ENCODE measurements around the gene PKNOX1. TPM values are rescaled to one million over a fixed set of nuclear protein-coding genes. Genes with fewer than 3 reads are reported as not detected.
"Not testable (repeated sequence)": the region's sequence is repeated elsewhere in the genome, so short reads cannot be mapped to it uniquely, and the experiment has no call there.

PKNOX1 gene
- total and polyA plus RNA-seq, 9 donors: 13.2 to 18.7 (median 16.7) TPM

- no CpG with 5 or more reads among the region's 1 CpG for WGBS (ENCODE audit: insufficient coverage)
- not testable (repeated sequence) for DNase-seq; H3K4me1 ChIP-seq (ENCODE audit: control insufficient read depth, insufficient read depth, low read length); H3K27ac ChIP-seq (ENCODE audit: low read length); H3K36me3 ChIP-seq (ENCODE audit: control insufficient read depth, insufficient read depth, low read length); H3K27me3 ChIP-seq (ENCODE audit: control insufficient read depth, insufficient read depth, low read length); H3K4me3 ChIP-seq (ENCODE audit: low read length)
- peaks cover 12% of the 10 kb centered on the region for H3K9me3 ChIP-seq (replicated peaks; ENCODE audit: control insufficient read depth, low read depth, low read length)
These were observed 23.6 kb downstream of the PKNOX1 start for GRCh38 chr21:42997983-42998382.

- H3K27me3 ChIP-seq (ENCODE audit: control insufficient read depth, insufficient read depth, low read length); H3K27ac ChIP-seq (ENCODE audit: low read length); H3K36me3 ChIP-seq (ENCODE audit: control insufficient read depth, insufficient read depth, low read length); H3K4me1 ChIP-seq (ENCODE audit: control insufficient read depth, insufficient read depth, low read length); DNase-seq; H3K4me3 ChIP-seq (ENCODE audit: low read length): not testable (repeated sequence)
- 100% methylated on average over 2 of the region's 2 CpGs for WGBS (ENCODE audit: insufficient coverage)
- peaks cover 12% of the 10 kb centered on the region for H3K9me3 ChIP-seq (replicated peaks; ENCODE audit: control insufficient read depth, low read depth, low read length)
These were observed 24.8 kb downstream of the PKNOX1 start for GRCh38 chr21:42999152-42999551.

- WGBS (ENCODE audit: insufficient coverage): 94% methylated on average over 1 of the region's 2 CpGs
- DNase-seq; H3K4me1 ChIP-seq (ENCODE audit: control insufficient read depth, insufficient read depth, low read length); H3K27me3 ChIP-seq (ENCODE audit: control insufficient read depth, insufficient read depth, low read length); H3K27ac ChIP-seq (ENCODE audit: low read length); H3K4me3 ChIP-seq (ENCODE audit: low read length); H3K36me3 ChIP-seq (ENCODE audit: control insufficient read depth, insufficient read depth, low read length): not testable (repeated sequence)
- H3K9me3 ChIP-seq (replicated peaks; ENCODE audit: control insufficient read depth, low read depth, low read length): peaks cover 12% of the 10 kb centered on the region
These were observed 25.7 kb downstream of the PKNOX1 start for GRCh38 chr21:43000041-43000440.

- peaks cover 9% of the 10 kb centered on the region for H3K36me3 ChIP-seq (ENCODE audit: control insufficient read depth, insufficient read depth, low read length)
- 57% methylated on average over 3 of the region's 4 CpGs for WGBS (ENCODE audit: insufficient coverage)
- H3K9me3 ChIP-seq (replicated peaks; ENCODE audit: control insufficient read depth, low read depth, low read length): peaks cover 12% of the 10 kb centered on the region
- peak; percentile 32 for DNase-seq
- no peaks in the 10 kb centered on the region for H3K27me3 ChIP-seq (ENCODE audit: control insufficient read depth, insufficient read depth, low read length)
- no peak overlapping the region for H3K4me3 ChIP-seq (ENCODE audit: low read length)
- peaks cover 4% of the 10 kb centered on the region for H3K4me1 ChIP-seq (ENCODE audit: control insufficient read depth, insufficient read depth, low read length)
- no peak overlapping the region for H3K27ac ChIP-seq (ENCODE audit: low read length)
These were observed 27.0 kb downstream of the PKNOX1 start for GRCh38 chr21:43001316-43001715.

DNA sequence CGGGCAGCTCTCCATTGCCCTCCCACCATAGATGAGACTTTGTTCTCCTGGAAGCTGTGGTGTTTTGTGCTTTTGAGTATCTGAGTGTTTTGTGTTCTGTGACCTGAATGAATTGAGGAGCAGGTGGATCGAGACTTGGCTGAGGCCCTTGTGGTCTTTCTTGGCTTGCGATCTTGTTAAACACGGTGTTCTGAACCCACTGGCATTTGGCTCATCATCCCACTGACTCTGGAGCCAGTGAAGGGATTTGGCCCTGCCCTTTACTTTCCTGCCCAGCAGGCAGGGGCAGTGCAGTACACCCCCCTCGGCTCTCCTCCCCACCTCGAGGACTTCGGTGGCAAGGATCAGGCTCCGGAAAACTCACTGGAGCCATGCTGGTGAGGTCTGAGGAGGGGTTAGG, 30.6 kb downstream of the PKNOX1 start:
- no peak for DNase-seq
- H3K27me3 ChIP-seq (ENCODE audit: control insufficient read depth, insufficient read depth, low read length): no peaks in the 10 kb centered on the region
- H3K4me1 ChIP-seq (ENCODE audit: control insufficient read depth, insufficient read depth, low read length): peaks cover 4% of the 10 kb centered on the region
- H3K9me3 ChIP-seq (replicated peaks; ENCODE audit: control insufficient read depth, low read depth, low read length): peaks cover 4% of the 10 kb centered on the region
- H3K36me3 ChIP-seq (ENCODE audit: control insufficient read depth, insufficient read depth, low read length): peaks cover 20% of the 10 kb centered on the region
- WGBS (ENCODE audit: insufficient coverage): 92% methylated on average over 6 of the region's 8 CpGs
- no peak overlapping the region for H3K27ac ChIP-seq (ENCODE audit: low read length)
- H3K4me3 ChIP-seq (ENCODE audit: low read length): no peak overlapping the region

GRCh38 chr21:43005635-43006034, 31.3 kb downstream of the PKNOX1 start:
- H3K27ac ChIP-seq (ENCODE audit: low read length): no peak overlapping the region
- H3K9me3 ChIP-seq (replicated peaks; ENCODE audit: control insufficient read depth, low read depth, low read length): no peaks in the 10 kb centered on the region
- peaks cover 4% of the 10 kb centered on the region for H3K4me1 ChIP-seq (ENCODE audit: control insufficient read depth, insufficient read depth, low read length)
- H3K4me3 ChIP-seq (ENCODE audit: low read length): no peak overlapping the region
- H3K36me3 ChIP-seq (ENCODE audit: control insufficient read depth, insufficient read depth, low read length): peaks cover 20% of the 10 kb centered on the region
- no peak for DNase-seq
- 97% methylated on average over 4 of the region's 9 CpGs for WGBS (ENCODE audit: insufficient coverage)
- H3K27me3 ChIP-seq (ENCODE audit: control insufficient read depth, insufficient read depth, low read length): no peaks in the 10 kb centered on the region

- not testable (repeated sequence) for H3K4me1 ChIP-seq (ENCODE audit: control insufficient read depth, insufficient read depth, low read length); H3K27ac ChIP-seq (ENCODE audit: low read length); H3K4me3 ChIP-seq (ENCODE audit: low read length); H3K27me3 ChIP-seq (ENCODE audit: control insufficient read depth, insufficient read depth, low read length); DNase-seq; H3K9me3 ChIP-seq (replicated peaks; ENCODE audit: control insufficient read depth, low read depth, low read length)
- peaks cover 22% of the 10 kb centered on the region for H3K36me3 ChIP-seq (ENCODE audit: control insufficient read depth, insufficient read depth, low read length)
- WGBS (ENCODE audit: insufficient coverage): 72% methylated on average over 5 of the region's 14 CpGs
These were observed 31.9 kb downstream of the PKNOX1 start for GRCh38 chr21:43006051-43006873.

DNA sequence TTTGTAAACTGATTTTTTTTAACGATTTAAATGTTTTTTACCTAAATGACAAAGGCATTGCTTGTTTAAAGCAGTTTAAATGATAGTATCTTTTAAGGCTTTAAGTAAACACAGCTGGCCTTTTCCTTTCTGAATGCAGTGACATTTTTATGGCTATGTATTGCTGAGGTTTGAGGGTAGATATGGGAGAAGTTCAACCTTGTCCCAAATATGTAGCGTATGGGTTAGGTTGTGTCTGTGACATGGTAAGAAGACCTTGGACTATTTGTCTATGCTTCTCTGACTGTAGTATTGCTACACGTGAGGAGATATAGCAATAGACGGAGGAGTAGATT, 32.5 kb downstream of the PKNOX1 start:
- H3K4me1 ChIP-seq (ENCODE audit: control insufficient read depth, insufficient read depth, low read length): no peaks in the 10 kb centered on the region
- H3K27ac ChIP-seq (ENCODE audit: low read length): no peak overlapping the region
- peaks cover 27% of the 10 kb centered on the region for H3K36me3 ChIP-seq (ENCODE audit: control insufficient read depth, insufficient read depth, low read length)
- H3K4me3 ChIP-seq (ENCODE audit: low read length): no peak overlapping the region
- H3K9me3 ChIP-seq (replicated peaks; ENCODE audit: control insufficient read depth, low read depth, low read length): no peaks in the 10 kb centered on the region
- 80% methylated on average over 1 of the region's 4 CpGs for WGBS (ENCODE audit: insufficient coverage)
- DNase-seq: no peak
- no peaks in the 10 kb centered on the region for H3K27me3 ChIP-seq (ENCODE audit: control insufficient read depth, insufficient read depth, low read length)

DNA sequence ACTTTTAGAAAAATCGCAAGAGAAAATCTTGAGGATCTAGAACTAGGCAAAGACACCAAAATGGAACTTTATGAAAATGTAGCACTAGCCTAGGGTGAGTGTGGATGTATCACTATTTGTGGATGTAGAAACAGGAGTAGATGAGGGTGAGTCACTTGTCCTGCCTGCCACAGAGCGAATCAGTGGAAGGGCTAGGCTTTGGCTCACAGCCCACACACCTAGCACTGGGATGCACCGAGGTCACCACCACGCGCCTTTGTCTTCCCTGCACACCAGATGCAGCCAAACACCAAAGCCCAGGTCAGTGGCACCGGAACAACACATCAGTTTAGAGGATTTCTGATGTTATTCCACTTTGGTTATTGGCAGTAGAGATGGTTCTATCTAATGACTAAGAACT, 38.2 kb downstream of the PKNOX1 start:
- no CpG with 5 or more reads among the region's 6 CpGs for WGBS (ENCODE audit: insufficient coverage)
- Histone ChIP-seq H3K27me3 (ENCODE audit: control insufficient read depth, insufficient read depth, low read length) (no peaks in the 10 kb centered on the region), H3K27ac (ENCODE audit: low read length) (no peak overlapping the region), H3K4me1 (ENCODE audit: control insufficient read depth, insufficient read depth, low read length) (no peaks in the 10 kb centered on the region), H3K4me3 (ENCODE audit: low read length) (no peak overlapping the region), H3K9me3 (replicated peaks; ENCODE audit: control insufficient read depth, low read depth, low read length) (no peaks in the 10 kb centered on the region), H3K36me3 (ENCODE audit: control insufficient read depth, insufficient read depth, low read length) (peaks cover 37% of the 10 kb centered on the region)
- no peak for DNase-seq

GRCh38 chr21:43015906-43016540, 41.7 kb downstream of the PKNOX1 start:
- WGBS (ENCODE audit: insufficient coverage): 84% methylated on average over 12 of the region's 13 CpGs
- no peak for DNase-seq
- no peaks in the 10 kb centered on the region for H3K9me3 ChIP-seq (replicated peaks; ENCODE audit: control insufficient read depth, low read depth, low read length)
- no peaks in the 10 kb centered on the region for H3K27me3 ChIP-seq (ENCODE audit: control insufficient read depth, insufficient read depth, low read length)
- H3K36me3 ChIP-seq (ENCODE audit: control insufficient read depth, insufficient read depth, low read length): peaks cover 45% of the 10 kb centered on the region
- no peaks in the 10 kb centered on the region for H3K4me1 ChIP-seq (ENCODE audit: control insufficient read depth, insufficient read depth, low read length)
- H3K4me3 ChIP-seq (ENCODE audit: low read length): no peak overlapping the region
- H3K27ac ChIP-seq (ENCODE audit: low read length): no peak overlapping the region
